AG08395 (cell line): ENCODE data around the gene ME3.
A peak's percentile ranks its signal among the peaks of the same experiment; 100 is the strongest.

Source experiments
- DNase-seq: peaks from one replicate; pipeline ENCODE4 v3.0.0; 2012; ENCODE audit warnings: mixed read lengths, low spot score

ME3 gene

GRCh38 chr11:86487671-86488070, 184.7 kb downstream of the ME3 start:
- no peak for DNase-seq

GRCh38 chr11:86486261-86487030, 186.0 kb downstream of the ME3 start:
- no peak for DNase-seq

- DNase-seq, result peak; percentile 15
These were observed 187.6 kb downstream of the ME3 start for GRCh38 chr11:86484795-86485166.

- peak; percentile 97 for DNase-seq
These were observed 188.2 kb downstream of the ME3 start for GRCh38 chr11:86483940-86484794.

GRCh38 chr11:86483610-86483939, 188.8 kb downstream of the ME3 start:
- no peak for DNase-seq

GRCh38 chr11:86482692-86483091, 189.7 kb downstream of the ME3 start:
- peak; percentile 9 for DNase-seq

- peak; percentile 11 for DNase-seq
These were observed 191.0 kb downstream of the ME3 start for GRCh38 chr11:86481399-86481798.

- DNase-seq, result no peak
These were observed 194.1 kb downstream of the ME3 start for GRCh38 chr11:86478348-86478747.

- no peak for DNase-seq
These were observed 194.8 kb downstream of the ME3 start for GRCh38 chr11:86477495-86478155.

- DNase-seq, result no peak
These were observed 196.1 kb downstream of the ME3 start for GRCh38 chr11:86476109-86476861.

GRCh38 chr11:86475027-86475426, 197.4 kb downstream of the ME3 start:
- DNase-seq, result no peak

GRCh38 chr11:86473991-86474833, 198.2 kb downstream of the ME3 start:
- peak; percentile 44 for DNase-seq

GRCh38 chr11:86469491-86470388, 202.7 kb downstream of the ME3 start:
- DNase-seq, result peak; percentile 14

- no peak for DNase-seq
These were observed 204.2 kb downstream of the ME3 start for GRCh38 chr11:86468169-86468568.

- DNase-seq, result no peak
These were observed 207.8 kb downstream of the ME3 start for GRCh38 chr11:86464509-86465221.

GRCh38 chr11:86463955-86464354, 208.5 kb downstream of the ME3 start:
- DNase-seq, result no peak

- no peak for DNase-seq
These were observed 209.3 kb downstream of the ME3 start for GRCh38 chr11:86463120-86463519.

GRCh38 chr11:86461892-86462291, 210.5 kb downstream of the ME3 start:
- no peak for DNase-seq
